Activated CD8-positive, alpha-beta memory T cell treated with anti-CD3 and anti-CD28 coated beads for 1 hour (primary cell): ENCODE measurements around the gene NRIP1.

Experiments
- DNase-seq, 2 donors: peaks; one replicate each; pipeline ENCODE4 v3.0.0-alpha.2; 2020; ENCODE audit warnings: low read depth in 1 of 2; ENCODE audit errors: extremely low read depth in 1 of 2

Gene NRIP1, protein sequence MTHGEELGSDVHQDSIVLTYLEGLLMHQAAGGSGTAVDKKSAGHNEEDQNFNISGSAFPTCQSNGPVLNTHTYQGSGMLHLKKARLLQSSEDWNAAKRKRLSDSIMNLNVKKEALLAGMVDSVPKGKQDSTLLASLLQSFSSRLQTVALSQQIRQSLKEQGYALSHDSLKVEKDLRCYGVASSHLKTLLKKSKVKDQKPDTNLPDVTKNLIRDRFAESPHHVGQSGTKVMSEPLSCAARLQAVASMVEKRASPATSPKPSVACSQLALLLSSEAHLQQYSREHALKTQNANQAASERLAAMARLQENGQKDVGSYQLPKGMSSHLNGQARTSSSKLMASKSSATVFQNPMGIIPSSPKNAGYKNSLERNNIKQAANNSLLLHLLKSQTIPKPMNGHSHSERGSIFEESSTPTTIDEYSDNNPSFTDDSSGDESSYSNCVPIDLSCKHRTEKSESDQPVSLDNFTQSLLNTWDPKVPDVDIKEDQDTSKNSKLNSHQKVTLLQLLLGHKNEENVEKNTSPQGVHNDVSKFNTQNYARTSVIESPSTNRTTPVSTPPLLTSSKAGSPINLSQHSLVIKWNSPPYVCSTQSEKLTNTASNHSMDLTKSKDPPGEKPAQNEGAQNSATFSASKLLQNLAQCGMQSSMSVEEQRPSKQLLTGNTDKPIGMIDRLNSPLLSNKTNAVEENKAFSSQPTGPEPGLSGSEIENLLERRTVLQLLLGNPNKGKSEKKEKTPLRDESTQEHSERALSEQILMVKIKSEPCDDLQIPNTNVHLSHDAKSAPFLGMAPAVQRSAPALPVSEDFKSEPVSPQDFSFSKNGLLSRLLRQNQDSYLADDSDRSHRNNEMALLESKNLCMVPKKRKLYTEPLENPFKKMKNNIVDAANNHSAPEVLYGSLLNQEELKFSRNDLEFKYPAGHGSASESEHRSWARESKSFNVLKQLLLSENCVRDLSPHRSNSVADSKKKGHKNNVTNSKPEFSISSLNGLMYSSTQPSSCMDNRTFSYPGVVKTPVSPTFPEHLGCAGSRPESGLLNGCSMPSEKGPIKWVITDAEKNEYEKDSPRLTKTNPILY (N-terminal part only)

DNA sequence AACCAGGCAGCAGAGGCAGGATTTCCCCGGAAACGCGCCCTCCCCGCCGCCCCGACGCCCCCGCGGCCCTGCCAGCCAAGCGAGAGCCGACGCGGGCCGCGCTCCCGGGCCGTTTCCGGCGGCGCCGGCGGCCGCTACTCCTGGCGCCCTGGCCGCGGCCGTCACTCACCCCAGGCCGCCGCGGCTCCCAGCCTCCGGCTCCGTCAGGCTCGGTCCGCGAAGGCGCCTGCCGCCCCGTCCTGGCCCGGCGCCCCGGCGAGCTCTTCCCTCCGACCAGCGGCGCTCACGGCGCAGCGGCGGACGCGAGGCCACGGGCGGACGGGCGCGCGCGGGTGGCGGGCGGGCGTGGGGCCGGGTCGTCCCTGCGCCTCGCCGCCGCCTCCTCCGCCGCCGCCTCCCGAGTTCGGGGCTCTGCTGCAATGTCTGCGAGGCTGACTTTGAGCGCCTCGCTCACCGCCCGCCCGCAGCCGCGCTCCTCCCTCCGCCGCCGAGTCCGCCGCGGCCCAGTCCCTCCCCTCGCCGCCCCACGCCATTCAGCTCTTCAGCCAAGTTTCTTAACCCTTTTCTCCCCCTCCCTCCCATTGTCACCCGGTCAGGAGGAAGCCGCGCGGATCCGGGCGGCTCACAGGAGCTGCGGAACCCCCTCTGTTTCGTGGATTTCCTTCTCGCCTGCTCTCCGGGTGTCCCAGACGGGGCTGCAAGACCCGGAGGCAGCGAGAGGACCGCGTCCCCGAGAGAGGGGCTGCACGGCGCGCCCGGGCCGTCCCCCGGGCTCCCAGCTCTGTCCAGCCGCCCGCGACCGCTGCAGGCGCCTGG, at the start of gene NRIP1:
Gene NRIP1, minus strand, starts transcription at position 425 of the 816 bp plus-strand sequence. CDS start 96,808 bp downstream, outside the sequence.
- DNase-seq, result peak; percentile 63 to 67

DNA sequence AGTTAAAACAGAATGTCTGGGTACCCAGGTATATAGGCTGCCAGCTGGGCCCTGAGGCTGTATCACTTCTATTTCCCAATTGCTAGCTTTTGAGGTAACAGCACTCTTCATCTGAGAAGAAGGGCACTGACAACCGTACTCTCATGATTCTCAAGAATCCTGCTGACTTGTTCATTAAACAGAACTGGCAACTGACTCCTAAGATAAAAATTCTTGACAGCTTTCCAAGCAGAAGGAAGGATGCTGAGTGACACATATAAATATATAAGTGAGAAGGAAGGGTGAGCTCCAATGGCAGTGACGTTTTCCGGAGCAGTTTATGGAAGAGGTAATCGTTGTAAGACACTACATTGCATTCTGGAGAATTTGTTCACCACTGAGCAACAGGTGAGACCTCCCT, 48.1 kb upstream of the NRIP1 start:
- no peak for DNase-seq

DNA sequence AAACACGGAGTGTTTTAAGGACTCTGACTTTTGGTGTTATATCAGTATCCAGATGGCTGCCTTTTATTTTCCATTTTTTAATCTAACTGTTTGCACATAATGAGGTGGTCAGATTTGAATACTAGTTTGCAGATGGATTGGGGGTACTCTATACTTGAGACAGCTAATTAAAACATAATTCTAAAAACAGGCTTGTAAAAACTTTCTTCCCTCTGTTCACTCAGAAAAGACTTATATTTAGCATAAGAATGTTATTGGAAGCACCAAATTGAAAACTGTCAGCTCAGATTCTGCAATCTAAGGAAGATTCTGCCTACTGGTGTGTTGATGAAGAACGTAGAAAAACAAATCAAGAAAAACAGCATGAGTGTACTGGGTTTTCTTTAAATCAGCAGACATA, 44.0 kb upstream of the NRIP1 start:
- DNase-seq, result no peak

DNA sequence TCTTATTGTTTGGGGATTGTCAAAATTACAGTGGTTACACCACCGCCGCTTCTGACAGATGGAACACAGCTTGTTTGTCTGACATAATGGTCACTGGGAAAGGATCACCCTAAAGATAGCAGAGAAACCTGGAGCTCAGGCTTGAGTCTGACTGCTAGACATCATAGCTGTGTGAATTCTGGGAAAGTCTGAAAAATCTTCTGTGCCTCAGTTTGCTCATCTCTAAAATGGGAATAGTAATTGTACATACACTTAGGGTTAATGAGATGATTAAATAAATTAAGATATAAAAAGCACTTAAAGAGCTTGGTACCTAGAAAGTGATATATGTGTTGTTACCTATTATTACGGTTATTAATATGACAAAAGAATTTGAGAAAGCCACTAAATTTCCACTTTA, 39.7 kb upstream of the NRIP1 start:
- DNase-seq, result no peak

DNA sequence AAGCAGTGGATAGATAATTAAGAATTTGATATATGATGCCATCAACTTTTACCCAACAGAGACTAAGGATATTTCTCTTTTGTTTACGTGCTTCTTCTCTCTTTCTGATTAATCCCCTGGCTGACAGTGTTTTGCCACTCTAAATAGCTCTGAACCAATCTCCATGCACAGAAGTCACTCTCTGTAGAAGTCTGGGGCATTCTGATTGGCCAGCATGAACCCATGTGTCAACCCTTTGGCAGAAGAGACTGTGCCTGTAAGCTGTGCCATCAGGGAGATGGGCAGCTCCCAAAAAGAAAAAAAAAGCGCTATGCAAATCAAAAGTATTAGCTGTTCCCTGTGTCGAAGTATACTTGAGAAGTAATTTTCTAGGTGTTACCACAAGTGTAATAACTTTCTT, 34.1 kb upstream of the NRIP1 start:
- no peak for DNase-seq

DNA sequence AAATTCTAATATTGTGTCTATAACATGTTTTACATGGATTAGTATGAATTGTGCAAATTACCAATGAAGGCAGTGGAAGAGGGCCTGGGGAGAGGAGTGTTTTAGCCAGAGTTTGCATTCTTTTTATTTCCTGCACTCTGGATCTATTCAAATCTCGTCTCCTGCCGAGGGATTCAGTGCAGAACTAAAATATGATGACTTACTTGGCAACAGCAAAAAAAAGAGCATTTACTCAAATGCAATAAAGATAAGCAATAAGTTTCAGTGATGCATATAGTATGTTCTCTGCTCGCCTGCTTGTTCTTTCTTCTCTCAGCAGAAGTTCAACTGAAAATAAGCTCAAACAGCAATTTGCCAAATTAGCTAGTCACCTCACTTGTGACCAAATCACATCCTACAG, 33.4 kb upstream of the NRIP1 start:
- DNase-seq, result no peak

DNA sequence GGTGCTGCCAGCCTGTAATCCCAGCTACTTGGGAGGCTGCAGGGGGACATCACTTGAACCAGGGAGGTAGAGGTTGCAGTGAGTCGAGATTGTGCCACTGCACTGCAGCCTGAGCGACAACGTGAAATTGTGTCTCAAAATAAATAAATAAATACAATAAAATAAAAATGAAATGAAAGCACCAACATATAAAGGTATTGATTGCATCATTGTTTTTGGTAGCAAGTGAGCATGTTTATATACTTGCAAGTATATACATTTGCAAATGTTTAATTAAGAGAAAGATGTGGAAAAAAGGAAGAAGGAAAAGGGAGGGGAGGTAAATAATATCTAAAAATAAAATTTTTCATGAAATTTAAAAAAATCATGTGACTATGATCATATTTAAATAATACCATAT, 32.8 kb upstream of the NRIP1 start:
- DNase-seq, result no peak

DNA sequence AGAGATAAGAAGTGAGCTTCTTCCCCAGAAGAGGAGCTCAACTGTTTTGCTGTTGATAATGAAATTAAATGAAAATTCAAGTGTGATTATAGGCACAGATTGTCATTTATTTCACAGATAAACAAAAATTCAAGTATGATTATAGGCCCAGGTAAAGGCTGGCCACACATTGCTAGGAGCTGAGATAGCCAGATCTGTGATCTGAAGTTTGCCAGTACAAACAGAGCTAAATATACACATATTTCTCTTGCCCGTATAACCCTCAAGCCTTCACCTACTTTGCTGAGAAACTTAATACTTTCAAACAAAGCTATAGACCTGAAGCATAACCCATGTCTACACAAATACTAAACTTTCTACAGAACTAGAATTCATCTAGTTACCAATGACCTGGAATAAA, 31.3 kb upstream of the NRIP1 start:
- DNase-seq, result no peak

DNA sequence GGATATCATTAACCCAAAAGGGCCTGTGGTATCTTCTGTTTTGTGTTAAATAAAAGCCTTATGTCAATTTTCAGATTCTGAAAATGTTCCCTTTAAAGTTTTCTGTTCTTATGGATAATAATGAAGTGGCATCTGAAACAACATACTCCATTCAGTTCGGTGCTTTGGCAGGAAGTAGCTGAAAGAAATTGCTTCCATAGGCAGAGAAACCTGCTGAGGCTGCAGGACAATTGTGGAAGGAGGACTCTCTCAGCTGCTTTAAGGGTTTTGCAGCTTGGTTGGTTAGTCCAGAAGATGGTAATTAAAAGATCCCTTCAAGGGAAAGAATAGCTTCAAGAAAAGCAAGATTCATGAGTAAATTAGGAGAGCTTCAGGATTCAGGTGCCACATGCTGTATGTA, 30.5 kb upstream of the NRIP1 start:
- DNase-seq, result no peak

DNA sequence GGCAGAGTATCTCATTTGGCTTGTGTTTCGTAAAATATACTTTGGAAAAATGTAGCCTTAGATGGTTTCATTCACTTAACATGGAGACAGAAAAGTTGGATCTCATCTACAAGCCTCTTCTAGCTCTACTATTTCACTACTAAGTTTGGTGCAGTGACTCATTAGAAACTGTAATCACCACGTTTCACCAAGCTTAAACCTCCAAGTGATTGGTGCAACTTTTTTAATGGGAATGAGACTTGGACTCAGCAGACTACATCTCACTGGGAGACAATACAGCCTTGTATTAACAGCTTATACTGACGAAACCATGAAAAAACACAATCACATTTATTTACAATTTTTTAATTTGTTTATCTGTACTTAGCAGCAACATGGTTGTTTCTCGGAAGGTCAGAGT, 29.9 kb upstream of the NRIP1 start:
- DNase-seq, result no peak

DNA sequence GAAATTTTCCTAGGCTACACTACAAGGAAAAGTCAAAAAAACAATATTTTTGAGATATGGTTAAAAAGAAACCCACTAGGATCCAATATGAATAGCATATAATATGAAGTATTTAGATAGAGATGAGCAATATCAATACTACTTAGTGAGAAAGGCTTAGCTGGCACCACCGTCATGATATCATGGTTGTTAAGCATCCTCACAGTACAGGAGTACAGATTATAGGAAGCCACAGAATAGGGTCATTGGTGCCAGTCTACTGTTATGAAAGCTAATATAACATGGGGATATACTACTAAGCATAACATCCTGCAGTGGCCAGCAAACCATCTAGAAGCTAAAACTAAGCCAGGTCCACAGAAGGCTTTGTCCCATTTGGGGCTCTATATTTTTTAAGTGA, 28.4 kb upstream of the NRIP1 start:
- no peak for DNase-seq

DNA sequence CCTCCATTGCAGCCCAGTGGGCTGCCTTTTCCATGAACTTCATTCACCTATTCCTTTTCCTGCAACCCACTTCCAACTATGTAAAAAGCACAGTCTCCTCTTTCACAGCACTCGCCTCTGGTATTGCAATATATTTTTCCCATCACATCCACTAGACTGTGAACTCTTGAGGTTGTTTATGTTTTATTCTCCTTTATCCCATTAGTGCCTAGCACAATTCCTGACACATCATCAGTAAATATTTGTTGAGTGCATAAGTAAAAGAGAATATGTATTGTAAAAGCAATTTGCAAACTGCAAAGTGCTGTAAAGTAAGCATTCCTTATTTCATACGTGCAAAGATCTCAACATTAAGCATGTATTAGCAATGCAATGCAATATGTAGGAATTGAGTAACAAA, 27.9 kb upstream of the NRIP1 start:
- DNase-seq, result no peak

DNA sequence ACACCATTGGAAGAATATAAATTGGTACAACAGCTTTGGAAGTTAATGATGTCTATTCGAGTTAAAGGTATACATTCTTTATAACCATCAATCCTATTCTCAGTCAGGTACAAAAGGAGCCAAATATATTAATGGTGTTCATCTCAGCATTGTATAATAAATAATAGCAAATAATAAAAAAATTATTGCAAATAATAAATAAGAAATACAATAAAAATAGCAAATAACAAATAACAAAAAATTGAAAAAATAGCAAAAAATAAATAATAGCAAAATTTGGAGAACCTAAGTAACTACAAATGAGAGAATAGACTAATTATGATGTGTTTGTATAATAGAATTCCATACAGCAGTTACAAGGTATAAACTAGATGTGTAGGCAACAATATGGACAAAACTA, 25.6 kb upstream of the NRIP1 start:
- DNase-seq, result no peak

DNA sequence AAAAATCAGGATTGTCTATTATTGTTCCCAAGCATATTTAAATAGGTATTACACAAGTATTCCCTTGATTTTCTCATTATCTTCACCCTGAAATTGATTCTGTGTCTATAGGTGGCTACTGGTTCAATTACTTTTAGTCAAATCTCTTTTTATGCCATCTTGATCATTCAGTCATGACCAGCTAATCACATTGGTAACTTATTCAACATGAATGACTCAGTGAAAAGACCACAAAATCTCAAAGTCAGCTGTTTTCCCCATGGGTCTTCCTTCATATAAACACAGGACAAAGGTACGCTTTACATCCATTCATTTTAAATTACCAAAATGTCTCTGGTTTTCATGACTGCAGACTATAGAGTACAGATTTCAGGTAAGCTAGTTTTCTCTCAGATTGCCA, 23.7 kb upstream of the NRIP1 start:
- no peak for DNase-seq

DNA sequence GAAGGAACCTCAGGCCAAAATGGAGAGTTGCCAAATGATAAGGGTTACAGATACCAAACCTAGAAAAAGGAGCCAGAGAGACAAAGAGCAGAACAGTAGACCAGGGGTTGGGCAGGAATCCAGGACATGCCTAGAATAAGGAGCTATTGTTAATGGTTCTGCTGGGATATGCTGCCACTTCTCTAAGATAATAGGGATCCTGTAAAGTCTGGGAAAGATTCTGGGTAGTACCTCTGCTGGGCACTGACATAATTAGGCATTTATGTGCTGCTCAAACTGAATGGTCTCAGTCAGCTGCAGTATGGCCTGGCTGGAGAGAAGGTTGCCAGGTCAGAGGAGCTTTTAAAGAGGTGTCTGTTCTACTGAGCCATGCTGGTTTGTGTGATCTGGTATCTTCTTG, 19.9 kb upstream of the NRIP1 start:
- no peak for DNase-seq

DNA sequence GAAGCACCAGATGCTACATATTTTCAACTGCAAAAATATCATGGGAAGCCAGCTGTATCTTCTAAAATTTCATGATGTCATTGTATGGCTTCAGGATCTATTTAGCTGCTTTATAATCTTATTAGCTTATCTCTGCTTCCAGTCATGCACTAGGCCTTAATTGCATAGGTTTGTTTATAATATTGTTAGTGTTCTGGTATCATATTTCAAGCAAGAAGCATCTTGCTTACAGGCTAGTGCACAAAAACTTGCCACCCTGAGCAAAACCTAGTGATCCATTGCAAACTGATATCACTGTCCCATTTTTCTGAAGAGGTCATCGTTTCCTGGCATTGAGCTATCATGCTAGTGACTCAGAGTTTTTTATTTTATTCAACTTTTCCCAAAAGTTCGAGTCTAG, 15.7 kb upstream of the NRIP1 start:
- no peak for DNase-seq

DNA sequence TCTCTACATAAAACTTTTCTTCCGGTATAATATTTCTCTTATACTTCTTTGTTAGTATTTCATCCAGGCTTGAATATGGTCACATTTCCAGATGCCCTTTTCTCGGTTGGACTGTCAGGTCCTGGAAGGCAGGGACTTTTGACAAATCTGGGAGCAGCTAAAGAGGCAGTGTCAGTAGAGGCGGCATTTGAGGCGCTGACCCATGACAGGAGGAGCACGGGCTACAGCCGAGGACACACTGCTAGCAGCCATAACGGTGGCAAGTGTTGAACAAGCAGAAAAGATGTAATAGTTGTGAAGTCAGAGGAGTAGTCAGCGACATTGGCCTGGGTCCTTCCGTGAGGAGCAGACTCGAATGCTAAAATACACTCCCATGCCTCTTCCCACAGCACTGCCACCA, 14.5 kb upstream of the NRIP1 start:
- DNase-seq, result no peak

DNA sequence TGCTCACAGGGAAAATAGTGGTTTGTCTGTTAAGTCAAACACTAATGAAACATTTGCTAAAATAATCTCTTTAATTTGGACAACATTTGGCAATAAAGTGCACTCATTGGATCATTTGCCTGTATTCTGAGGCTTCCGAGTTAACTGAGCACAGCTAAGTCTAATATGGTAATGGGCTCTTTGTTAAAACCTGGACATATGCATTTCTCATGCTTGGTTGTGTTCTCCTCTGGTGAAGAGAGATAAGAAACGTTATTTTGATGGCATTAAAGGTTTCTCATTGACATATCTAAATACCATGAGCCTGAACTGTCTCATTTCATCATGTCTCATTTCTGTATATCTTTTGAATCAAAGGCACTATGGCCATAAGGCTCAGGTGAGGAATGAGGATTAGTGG, 13.4 kb upstream of the NRIP1 start:
- no peak for DNase-seq

DNA sequence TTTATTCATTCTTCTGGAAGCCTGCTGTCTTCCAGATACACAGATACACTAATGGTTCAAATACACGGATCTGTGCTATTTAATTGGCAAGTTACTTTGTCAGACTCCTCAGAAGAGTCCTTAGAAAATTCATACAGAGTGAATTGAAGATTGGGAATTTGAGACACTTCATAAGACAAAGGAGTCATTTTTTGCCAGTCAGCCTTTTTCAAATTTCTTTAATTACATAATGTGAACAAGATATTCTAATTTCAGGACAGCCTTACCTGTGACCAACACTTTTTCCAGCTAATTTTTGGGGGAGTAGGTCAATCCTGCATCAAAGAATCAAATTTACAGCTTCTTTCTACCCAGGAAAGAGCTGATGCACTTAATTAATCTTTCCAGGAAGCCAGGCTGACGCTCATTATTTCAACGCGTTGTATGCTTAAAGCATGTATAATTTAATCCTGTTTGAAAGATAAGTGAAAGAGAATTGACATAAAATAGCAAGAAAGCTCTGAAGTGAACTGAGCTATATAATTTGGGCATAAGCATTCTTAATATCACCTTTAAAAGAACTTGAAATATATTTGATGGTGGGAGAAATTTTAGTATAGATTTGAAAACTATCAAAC, 12.8 kb upstream of the NRIP1 start:
- no peak for DNase-seq

DNA sequence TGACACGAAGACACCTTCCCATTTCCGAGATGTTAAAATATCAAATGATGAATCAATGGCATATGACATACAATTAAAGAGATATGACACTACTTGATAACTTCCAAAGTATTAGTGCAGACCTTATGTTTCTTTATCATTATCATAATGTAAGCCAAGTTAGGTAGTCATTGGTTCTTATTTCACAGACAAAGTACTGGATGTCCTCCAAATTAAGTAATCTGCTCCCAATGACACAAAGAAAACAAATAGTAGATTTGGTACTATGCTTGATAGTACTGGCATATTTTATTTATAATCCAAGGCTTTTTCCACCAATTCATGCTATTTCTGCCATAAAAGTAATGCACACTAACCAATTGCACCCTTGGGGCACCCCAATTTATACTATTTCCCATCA, 11.9 kb upstream of the NRIP1 start:
- DNase-seq, result no peak

DNA sequence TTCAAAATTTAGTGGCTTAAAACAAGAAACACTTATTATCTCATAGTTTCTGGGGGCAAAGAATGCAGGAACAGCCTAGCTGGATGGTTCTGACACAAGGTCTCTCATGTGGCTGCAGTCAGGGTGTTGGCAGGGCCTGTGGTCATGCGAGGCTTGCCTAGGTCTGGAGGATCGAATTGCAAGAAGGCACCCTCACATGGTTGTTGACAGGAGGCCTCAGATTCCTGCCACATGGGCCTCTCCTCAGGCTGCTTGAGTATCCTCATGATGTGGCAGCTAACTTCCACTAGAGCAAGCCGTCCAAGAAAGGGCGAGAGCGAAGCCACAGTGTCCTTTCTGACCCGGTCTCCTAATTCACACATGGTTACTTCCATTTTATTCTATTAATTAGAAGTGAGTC, 6.2 kb upstream of the NRIP1 start:
- DNase-seq, result no peak
